ELF-1 (cell line): ENCODE data around the gene PAPOLG.
"Not testable (repeated sequence)": the region's sequence is repeated elsewhere in the genome, so short reads cannot be mapped to it uniquely, and the experiment has no call there.

Experiments used
- DNase-seq: peaks from one replicate; pipeline ENCODE4 v3.0.0-alpha.2; 2016; ENCODE audit warnings: low read depth, low spot score

Gene PAPOLG

DNA sequence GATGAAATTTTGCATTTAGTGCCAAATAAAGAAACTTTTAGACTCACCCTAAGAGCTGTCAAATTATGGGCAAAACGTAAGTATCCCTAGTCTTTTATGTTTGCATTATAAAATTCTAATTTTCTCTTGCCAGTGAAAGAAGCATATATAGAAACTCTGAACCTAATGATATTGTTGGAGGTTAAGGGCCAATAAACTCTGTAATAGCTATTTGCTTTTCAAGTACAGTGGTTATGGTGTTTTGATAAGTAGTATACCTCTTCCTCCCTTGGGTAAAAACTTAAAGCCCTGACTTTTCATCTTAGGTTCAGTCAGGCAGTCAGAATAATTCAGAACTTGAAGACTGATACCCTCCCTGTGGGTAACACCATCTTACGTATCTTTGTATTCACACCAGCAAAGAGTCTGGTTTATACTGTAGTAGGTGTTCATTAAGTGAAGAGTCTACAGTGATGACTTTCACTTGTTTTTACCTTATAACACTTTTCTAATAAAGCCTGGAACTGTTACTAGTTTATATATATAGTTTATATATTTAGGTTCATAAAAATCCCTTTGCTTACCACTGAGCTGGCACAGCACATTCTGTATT is 19.1 kb downstream of the PAPOLG start:
- DNase-seq = no peak

DNA sequence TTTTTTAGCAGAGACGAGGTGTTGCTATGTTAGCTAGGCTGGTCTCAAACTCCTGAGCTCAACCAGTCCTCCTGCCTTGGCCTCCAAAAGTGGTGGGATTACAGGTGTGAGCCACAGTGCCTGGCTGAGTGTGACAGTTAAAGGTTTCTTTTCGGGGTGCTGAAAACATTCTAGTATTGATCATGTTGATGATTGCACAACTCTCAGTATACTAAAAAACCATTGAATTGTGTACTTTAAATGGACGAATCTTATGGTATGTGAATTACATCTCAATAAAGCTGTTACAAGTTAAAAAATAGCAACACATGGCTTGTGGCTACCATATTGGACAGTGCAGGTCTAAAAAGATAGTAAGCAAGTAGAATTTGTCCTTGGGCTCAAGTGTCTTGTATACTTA is 22.3 kb downstream of the PAPOLG start:
- DNase-seq = no peak

DNA sequence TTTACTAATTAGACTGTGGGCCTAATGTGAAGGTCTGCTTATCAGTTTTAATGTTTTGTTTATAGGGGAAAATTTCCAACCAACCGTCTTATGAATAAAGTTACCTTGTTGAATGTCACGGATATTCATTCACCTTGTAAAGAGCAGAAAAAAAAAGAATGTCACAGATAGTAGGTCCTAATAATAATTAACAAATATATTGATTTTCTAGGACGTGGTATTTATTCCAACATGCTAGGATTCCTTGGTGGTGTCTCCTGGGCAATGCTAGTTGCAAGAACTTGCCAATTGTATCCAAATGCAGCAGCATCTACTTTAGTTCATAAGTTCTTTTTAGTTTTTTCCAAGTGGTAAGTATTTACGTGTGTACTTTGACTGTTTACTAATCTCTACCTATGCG is 23.4 kb downstream of the PAPOLG start:
- DNase-seq = no peak

DNA sequence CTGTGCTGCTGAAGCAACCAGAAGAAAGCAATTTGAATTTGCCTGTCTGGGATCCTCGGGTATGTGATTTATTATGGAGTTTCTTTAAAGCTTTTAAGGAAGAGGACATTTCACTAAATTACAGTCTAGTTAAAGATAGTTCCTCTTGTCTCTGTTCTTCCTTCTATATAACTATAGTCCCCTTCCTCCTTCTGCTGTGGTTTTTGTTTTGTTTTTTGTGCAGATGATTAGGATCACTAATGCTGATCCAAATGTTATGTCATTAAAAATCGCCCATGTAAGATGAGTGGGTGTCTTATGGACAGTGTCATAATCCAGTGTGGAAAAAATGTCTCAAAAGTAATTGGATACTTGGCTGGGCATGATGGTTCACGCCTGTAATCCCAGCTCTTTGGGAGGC is 24.7 kb downstream of the PAPOLG start:
- no peak for DNase-seq

DNA sequence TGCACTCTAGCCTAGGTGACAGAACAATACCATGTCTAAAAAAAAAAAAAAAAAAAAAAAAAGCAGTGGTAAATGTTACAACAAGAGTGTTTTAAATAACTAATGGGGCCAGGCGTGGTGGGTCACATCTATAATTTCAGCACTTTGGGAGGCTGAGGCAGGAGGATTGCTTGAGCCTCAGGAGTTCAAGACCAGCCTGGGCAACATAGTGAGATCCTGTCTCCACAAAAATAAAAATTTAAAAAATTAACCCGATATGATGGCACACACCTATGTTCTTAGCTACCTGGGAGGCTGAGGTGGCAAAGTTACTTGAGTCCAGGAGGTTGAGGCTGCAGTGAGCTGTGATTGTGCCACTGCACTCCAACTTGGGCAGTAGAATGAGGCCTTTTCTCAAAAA is 37.1 kb downstream of the PAPOLG start:
- no peak for DNase-seq

DNA sequence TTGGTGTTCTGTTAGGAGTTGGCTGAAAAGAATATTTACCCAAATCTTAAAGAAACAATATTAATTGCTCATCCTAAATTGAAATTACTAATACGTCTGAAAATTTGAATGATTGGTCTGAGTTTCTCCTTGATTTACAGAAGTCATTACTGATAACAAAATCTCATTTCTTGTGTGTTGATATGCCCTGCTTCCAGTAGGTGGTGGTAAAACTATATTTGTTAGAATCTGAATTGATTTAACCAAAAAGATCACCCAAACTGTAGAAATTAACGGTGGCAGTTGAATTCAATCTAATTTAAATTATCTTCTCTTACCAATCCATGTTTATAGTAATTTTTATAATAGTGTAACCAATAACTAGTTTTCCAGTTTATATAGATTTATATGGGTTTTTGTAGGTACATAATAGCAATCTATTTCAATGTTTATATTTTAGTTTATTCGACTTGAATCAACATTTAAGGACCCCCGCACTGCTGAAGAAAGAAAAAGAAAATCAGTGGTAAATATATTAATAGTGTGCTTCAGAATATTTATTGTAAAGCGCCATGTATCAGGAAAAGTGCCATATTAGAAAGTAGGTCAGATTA is 38.3 kb downstream of the PAPOLG start:
- DNase-seq = no peak

DNA sequence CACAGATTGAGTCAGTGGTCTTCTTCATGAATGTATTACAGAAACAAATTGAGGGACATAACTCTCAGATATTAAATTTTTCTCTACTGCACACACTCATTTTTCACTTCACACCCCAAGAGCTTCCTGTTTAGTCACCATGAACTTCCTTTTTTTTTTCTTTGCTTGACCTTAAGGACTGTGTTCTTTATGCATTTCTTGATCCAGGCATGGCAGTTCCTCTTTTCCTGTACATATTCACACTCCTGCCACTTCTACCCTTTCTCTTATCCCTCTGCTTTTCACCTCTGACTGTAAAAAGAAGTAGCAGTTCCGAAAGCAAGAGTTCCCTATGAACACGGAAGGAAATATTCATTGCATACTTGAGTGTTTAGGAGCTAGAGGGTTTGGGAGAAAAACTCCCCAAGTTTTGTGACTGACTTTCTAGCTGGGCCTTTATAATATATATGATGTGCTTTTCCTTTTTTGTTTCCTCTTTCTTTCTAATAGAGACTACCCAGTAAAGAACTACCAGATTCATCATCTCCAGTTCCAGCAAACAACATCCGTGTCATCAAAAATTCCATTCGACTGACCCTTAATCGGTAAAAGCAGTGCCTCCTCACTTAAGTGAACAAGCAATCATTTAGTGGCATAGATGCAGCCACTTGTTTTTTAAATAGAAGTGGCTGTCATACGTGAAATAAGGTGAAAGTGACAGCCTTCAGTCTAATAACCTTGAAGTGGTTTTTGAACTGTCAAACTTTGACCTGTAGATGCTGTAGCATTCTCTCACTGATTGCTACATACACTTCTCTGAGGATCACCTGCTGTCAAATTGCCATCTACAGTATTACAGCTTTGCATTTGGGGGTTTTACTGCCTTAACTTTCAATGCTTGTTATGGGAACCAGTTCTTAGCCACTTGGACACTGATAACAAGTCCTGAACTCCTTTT is 40.8 kb downstream of the PAPOLG start:
- DNase-seq = no peak

DNA sequence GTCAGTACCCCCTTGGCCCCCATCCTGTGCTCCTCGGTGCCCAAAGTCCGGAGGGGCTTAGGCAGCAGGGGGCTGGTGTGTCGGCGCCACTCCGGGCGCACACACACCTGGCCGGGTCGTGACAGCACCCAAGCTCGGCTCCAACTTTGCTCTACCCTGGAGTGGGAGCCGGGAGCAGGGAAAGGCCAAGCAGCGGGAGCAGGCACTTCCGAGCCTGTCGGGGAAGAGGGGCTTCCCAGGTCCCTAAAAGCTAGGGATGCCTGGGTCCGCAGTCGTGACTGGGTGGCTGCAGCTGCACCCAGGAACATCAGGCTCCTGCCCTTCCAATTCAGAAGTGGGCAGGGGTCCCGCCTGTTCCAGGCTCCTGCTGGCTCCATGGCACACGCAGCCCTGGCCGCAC is 48.4 kb downstream of the PAPOLG start:
- no peak for DNase-seq

DNA sequence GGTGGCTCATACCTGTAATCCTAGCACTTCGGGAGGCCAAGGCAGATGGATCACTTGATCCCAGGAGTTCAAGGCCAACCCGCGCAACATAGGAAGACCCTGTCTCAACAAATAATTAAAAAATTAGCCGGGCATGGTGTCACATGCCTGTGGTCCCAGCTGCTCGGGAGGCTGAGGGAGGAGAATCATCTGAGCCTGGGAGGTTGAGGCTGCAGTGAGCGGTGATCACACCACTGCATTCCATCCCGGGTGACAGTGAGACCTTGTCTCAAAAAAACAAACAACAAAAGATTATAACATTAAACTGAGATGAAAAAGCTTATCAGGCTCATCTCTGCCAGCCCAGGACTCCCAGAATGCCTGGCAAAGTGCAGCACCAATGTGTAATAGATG is 50.5 kb downstream of the PAPOLG start:
- no peak for DNase-seq

DNA sequence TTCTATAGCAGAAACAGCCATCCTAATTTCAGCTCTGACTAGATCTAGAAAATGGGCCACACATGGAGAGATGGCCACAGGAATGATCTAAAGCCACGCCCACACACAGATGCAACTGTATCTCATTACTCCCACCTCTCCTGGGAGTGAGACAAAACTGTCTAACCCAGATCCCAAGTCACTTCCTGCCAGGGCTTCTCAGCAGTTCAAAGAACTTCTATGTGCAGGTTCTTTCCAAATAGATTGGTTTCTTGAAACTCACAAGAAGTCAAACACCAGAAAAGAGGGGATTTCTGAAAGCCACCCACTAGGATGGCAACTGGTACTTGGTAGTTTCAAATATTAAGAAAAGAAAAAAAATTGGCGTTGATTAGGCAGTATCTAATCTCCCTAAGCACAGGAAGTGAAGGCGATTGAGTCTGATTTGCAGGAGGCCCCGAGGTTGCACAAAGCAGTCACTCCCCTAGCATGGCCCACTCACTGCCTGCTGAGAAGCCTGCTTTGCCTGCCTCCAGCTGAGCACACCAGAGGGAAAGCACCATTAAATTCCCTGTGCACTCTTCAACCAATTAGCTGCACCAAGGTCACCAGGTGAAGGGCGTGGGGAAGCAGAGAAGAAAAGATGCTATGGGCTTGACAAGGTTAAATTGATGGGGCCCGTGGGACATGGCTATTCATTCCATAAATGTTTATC is 51.1 kb downstream of the PAPOLG start:
- DNase-seq = peak; percentile 58

DNA sequence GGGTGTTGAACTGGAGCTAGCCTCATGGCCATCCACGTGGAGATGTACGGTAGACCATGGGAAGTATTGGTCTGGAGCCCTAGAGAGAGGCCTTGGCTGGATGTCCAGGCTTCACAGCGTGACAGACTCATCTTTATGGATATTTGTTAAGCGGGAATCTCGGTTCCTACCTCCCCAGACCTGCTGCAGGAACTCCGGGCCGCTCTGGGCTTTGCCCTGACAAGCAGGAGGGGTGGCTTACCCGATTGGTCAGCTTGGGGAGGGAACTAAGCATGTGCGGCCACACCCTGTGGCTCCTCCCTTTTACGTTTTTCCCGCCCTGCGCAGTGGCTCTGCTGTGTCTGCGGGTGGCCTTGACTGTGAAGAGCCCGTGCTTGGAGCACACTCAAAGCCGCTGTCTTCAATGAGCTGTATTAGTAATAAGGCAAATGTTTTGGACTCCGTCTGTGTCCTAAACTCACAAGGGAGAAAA is 52.3 kb downstream of the PAPOLG start:
- peak; percentile 77 for DNase-seq

DNA sequence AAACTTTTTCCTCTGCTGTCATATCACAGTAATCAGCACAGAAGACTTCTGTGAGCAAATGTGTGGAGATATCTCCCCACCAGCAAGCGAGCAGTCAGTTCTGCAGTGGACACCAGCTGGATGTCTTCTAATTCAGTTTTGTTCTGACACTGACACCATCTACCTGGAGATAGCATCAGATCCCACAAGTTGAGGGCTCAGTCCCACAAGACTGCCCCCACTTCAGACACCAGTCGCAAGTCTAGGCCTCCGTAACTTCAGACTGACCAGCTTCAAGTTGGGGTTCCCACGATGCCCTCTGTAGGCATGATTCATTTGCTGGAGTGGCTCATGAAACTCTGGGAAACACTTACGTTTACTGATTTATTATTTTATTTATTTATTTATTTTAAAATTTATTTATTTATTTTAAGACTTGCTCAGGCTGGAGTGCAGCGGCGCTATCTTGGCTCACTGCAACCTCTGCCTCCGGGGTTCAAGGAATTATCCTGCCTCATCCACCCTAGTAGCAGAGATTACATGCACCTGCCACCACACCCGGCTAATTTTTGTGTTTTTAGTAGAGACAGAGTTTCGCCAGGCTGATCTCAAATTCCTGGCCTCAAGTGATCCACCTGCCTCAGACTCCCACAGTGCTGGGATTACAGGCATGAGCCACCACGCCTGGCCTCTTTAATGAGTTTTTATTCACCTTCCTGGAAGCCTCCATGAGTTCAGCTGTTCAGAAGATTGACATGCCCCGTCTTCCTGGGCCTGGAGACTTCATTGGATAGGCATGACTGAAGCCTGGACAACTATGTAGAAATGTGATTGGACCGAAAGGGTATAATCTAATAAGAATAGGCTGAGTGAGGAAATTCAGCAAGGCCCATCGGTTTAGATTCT is 55.7 kb downstream of the PAPOLG start:
- DNase-seq = no peak

DNA sequence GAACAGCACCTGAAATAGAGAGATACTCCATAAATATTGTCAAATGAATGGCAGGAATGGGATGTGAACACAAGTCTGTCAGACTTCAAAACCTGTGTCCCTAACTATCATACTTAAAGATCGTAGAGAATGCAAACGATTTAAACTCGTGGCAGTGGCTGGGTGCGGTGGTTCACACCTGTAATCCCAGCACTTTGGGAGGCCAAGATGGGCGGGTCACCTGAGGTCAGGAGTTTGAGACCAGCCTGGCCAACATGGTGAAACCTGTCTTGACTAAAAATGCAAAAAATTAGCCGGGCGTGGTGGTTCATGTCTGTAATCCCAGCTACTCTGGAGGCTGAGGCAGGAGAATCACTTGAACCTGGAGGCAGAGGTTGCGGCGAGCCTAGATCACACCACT is 61.1 kb downstream of the PAPOLG start:
- DNase-seq = not testable (repeated sequence)

DNA sequence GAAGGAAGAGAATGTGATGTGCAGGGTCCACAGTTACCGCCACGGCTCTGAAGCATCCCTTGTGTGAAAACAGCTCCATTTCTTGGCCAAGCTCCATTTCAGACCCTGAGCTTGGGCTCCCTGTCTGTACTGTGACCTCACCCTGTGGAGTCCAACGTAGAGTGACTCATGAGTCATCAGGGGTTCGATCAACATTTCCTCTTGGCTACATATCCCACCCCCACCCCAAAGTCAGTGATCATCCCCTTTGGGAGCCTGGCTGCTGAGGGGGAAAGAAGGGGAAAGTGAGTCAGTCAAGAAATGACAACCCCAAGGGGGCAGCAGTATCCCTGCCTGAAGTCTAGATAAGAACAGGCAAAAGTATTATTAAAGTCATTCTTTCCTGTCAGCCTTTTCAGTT is 62.2 kb downstream of the PAPOLG start:
- no peak for DNase-seq

DNA sequence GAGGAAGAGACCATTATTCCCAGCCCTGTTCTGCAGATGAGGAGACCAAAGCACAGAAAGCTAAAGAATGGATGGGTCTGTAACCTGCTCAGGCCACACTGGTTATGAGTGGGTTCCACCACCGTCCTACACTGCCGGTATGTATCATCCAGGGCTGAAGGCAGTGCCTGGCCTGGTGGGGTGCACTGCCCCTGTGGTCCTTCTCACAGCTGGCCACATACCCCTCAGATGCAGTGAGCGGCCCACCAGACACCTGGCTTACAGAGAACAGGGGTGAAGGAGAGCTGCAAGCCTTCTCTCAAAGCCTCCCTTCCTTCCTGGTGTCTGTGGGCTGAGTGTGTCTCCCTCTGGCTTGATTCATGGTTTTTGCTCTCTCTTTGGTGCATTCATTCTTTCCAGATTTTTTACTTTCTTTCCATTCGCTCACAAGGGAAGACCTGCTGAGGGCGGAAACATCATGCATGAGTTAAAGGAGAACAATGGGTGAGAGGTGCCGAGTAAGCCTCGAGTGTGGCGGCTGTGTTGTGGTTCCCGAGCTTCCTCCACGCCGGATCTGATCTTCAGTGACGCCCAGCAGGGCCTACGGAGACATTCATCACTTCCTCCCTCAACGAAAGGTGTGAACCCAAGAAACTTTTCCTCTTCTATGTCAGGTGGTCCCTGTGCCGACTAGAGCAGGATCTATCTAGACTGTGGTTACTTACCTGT is 63.2 kb downstream of the PAPOLG start:
- DNase-seq = no peak

DNA sequence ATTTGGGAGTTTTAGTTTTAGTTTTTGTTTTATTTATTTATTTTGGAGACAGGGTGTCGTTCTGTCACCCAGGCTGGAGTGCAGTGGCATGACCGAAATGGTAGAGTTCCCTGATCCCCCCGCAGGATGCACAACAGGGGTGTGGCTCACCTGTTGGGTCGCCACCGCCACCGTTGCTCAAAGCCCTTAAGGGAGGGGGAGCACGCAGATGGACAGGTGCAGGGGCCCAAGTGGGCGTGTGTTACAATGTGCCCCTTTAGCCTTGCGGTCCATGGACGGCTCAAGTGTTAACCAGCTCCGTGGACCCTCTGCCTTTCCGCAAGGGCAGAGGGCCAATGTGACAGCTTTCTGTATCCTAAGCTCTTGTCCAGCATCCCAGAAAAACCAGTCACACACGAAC is 63.9 kb downstream of the PAPOLG start:
- no peak for DNase-seq

DNA sequence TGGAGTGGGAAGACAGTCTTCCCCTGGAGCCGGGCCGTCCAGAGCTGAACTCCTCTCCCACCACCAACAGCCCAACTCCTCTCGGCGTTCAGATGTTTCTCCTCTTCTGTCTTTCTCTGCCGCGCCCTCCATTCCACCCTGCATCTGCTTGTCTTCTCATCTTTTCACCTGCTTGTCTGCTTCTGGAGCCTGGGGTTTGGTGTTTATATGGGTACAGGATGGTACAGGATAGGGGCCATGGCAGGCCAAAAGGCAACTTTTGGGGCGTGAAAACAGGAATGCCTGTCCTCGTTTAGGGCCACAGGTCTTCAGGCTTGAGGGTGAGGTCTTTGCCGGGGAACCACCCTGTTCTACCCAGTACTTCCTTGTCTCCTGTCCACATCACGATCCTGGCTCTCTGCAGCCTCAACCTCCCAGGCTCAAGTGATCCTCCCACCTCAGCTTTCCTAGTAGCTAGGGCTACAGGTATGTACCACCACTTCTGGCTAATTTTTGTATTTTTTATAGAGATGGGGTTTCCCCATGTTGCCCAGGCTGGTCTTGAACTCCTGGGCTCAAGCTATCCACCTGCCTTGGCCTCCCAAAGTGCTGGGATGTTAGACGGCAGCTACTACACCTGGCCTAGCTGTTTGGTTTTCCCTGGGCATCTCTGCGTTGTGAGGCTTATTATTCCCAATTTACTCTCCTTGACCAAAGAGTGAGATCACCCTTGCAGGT is 64.5 kb downstream of the PAPOLG start:
- DNase-seq = no peak

DNA sequence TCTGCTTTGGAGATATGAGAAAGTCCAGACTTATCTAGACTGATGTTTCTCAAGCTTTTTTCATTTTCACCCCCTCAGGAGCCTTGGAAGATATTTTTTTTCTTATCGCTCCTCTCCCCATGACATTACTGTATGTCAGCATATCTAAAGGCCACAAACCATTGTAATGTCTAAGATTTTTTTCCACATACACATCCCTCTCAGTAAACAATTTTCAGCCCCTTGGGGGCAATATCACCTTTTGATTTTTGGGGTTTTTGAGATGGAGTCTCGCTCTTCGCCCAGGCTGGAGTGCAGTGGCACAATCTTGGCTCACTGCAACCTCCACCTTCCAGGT is 65.0 kb downstream of the PAPOLG start:
- DNase-seq = no peak

DNA sequence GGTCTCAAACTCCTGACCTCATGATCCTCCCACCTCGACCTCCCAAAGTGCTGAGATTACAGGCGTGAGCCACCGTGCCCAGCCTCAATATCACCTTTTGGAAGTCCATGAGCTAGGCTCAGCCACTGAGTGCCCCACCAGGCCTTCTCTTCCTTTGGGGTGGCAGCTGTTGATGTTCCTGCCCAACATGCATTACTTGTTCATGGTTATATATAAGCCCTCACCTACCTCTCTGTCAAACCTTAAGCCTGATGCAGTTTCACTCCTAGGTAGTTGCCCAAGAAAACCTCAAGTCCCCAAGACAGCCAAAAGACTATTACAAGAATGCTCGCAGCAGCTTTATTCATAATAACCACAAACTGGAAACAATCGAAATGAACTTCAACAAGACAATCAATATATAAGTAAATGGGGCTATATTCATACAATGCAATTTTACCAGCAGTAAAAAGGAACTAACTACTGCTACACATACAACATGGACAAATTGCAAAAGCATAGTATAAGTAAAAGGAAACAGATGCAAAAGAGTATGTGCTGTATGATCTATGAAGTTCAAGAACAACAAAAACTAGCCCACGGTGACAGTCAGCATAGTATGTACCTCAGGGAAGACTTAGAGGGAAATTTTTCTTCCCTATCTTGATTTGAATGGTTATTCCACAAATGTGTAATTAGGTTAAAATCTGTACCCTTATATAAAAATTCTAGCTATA is 65.7 kb downstream of the PAPOLG start:
- DNase-seq = no peak
